GM12878 (cell line): ENCODE measurements around the gene STXBP2. TPM values are rescaled to one million over a fixed set of nuclear protein-coding genes. Genes with fewer than 3 reads are reported as not detected.

ENCODE experiments used
- ATAC-seq: fragments of 200-7000 bp; cut with Tn5 transposase; 3 replicates; pipeline ENCODE4 v1.9.1; 2020; ENCODE audit warnings: mild to moderate bottlenecking, moderate library complexity
- BruUV-seq: library from RNA; stranded (reverse); fragments of 400-500 nt; replicated peaks from 2 replicates; lab custom pipeline; 2021; lab: Mats Ljungman, UMichigan
- CTCF ChIA-PET: fragments of 300-600 bp; sonication (Branson Sonifier 250); formaldehyde crosslinking; extraction: SDS; loops from one replicate; lab custom pipeline; 2021; ENCODE audit warnings: inconsistent platforms; lab: Yijun Ruan, JAX
- POLR2A ChIA-PET: fragments of 350-600 bp; formaldehyde crosslinking; extraction: SDS; loops from one replicate; lab custom pipeline; 2021; ENCODE audit warnings: inconsistent platforms; lab: Charles Lee
- RAD21 ChIA-PET: fragments of 300-600 bp; sonication (Branson Sonifier 250); formaldehyde crosslinking; loops from one replicate; lab custom pipeline; 2023; ENCODE audit warnings: antibody characterized with exemption; ENCODE audit not compliant: unreplicated experiment; lab: Charles Lee
- SMC1A ChIA-PET: fragments of 300-600 bp; sonication (Branson Sonifier 250); formaldehyde crosslinking; loops from one replicate; lab custom pipeline; 2023; ENCODE audit not compliant: unreplicated experiment, uncharacterized antibody; lab: Charles Lee
- DNase-seq: peaks from one replicate; pipeline ENCODE4 v3.0.0-alpha.2; 2011; ENCODE audit warnings: low read depth, low spot score
- FAIRE-seq: peaks from 3 replicates; lab custom pipeline; 2011; peaks lifted over from hg19 to GRCh38; lab: Jason Lieb, UNC
- H2AFZ ChIP-seq: 2 replicates; pipeline ENCODE4 v1.6.0; 2011; ENCODE audit warnings: low read depth, low read length, control low read depth; ENCODE audit not compliant: control insufficient read depth
- H3K27ac ChIP-seq: 2 replicates; pipeline ENCODE4 v1.5.1; 2011; ENCODE audit warnings: control low read depth; ENCODE audit not compliant: control insufficient read depth, insufficient read depth
- H3K27me3 ChIP-seq, 2 experiments: replicated peaks in 1 of 2; 2 replicates each; pipeline versions ENCODE4 v1.6.0 to v1.6.1; 2011; ENCODE audit warnings: low read length in 1 of 2; ENCODE audit not compliant: control insufficient read depth in 2 of 2, insufficient read depth in 2 of 2
- H3K36me3 ChIP-seq, 2 experiments: 2 replicates each; pipeline ENCODE4 v1.5.1; 2011; ENCODE audit warnings: low read length in 1 of 2; ENCODE audit not compliant: control insufficient read depth in 2 of 2, insufficient read depth in 2 of 2
- H3K4me1 ChIP-seq: 2 replicates; pipeline ENCODE4 v1.6.1; 2011; ENCODE audit warnings: mild to moderate bottlenecking, low read length, moderate library complexity, mixed read lengths; ENCODE audit not compliant: control insufficient read depth, insufficient read depth
- H3K4me2 ChIP-seq: 2 replicates; pipeline ENCODE4 v1.6.0; 2011; ENCODE audit warnings: control low read depth; ENCODE audit not compliant: control insufficient read depth, insufficient read depth
- H3K4me3 ChIP-seq: fragments of 200-600 bp; sonication (generic); 2 replicates; pipeline ENCODE4 v1.5.1; 2016
- H3K79me2 ChIP-seq: 2 replicates; pipeline ENCODE4 v1.6.0; 2011; ENCODE audit warnings: low read length; ENCODE audit not compliant: control insufficient read depth, insufficient read depth
- H3K9ac ChIP-seq: 2 replicates; pipeline ENCODE4 v1.8.0; 2011; ENCODE audit warnings: low read length, control low read depth, mixed read lengths; ENCODE audit not compliant: control insufficient read depth, insufficient read depth
- H3K9me3 ChIP-seq: replicated peaks from 3 replicates; pipeline ENCODE4 v1.5.1; 2011; ENCODE audit warnings: mild to moderate bottlenecking, low read length; ENCODE audit not compliant: control insufficient read depth, insufficient read depth
- H4K20me1 ChIP-seq: 2 replicates; pipeline ENCODE4 v1.6.0; 2011; ENCODE audit not compliant: control insufficient read depth, insufficient read depth
- FOS ChIP-seq: IDR thresholded peaks from 3 replicates; pipeline ENCODE4 v1.6.1; 2011; ENCODE audit warnings: borderline replicate concordance; ENCODE audit not compliant: insufficient read length; ENCODE audit errors: extremely low read depth
- JUNB ChIP-seq: IDR thresholded peaks from 2 replicates; pipeline ENCODE4 v1.6.1; 2016; ENCODE audit warnings: antibody characterized with exemption, mild to moderate bottlenecking
- RAD21 ChIP-seq: IDR thresholded peaks from 2 replicates; pipeline ENCODE4 v1.6.1; 2011; ENCODE audit warnings: mild to moderate bottlenecking, low read depth, low read length, moderate library complexity; ENCODE audit not compliant: insufficient read depth
- WGBS: methylation state at CpG from one replicate; pipeline ENCODE4 v1.1.6; 2016; ENCODE audit warnings: low lambda C conversion rate; ENCODE audit not compliant: insufficient replicate concordance, insufficient coverage; ENCODE audit errors: missing lambda C conversion rate; 5-methylcytosine and 5-hydroxymethylcytosine counted together
- in situ Hi-C: fragments of 300-500 bp; cut with MboI; formaldehyde crosslinking; loops from 9 replicates; pipeline ENCODE4 v1.14.3; 2018; ENCODE audit warnings: mixed read lengths
- intact Hi-C: fragments of 100-400 bp; cut with micrococcal nuclease; formaldehyde crosslinking; loops from one replicate; pipeline ENCODE4 v1.14.2; 2022; ENCODE audit not compliant: unreplicated experiment
- polyA plus RNA-seq, 11 experiments: library from polyadenylated mRNA; depleted of rRNA in 4 of 11; unstranded in 6 of 11; stranded (reverse) in 5 of 11; fragments of >200 nt; fragmentation: Nextera tagmentation in 4 of 11; fragmentation: Illumina TruSeq in 1 of 11; extraction: Ambion mirVana in 4 of 11; extraction: Trizol in 1 of 11; gene quantifications; 1 replicate in 1 of 11; 2 replicates in 10 of 11; pipeline versions ENCODE4 v1.2.1 to v1.2.3, GENCODE V29; 2011 to 2016; ENCODE audit warnings: inconsistent platforms in 2 of 11, missing spikeins in 2 of 11, low read depth in 1 of 11
- total RNA-seq, 4 experiments: library from RNA; depleted of rRNA in 3 of 4; stranded (reverse); fragments of >200 nt in 3 of 4; fragmentation: Illumina TruSeq in 1 of 4; extraction: Trizol in 1 of 4; gene quantifications; 2 replicates each; pipeline versions ENCODE4 v1.2.1 to v1.2.3, GENCODE V29; 2013 to 2021
- TF ChIP-seq, protein P1 (sequence below): fragments of 450-650 bp; IDR thresholded peaks from 2 replicates; pipeline ENCODE4 v1.6.1; 2017; ENCODE audit warnings: borderline replicate concordance
- TF ChIP-seq, protein P2 (sequence below): fragments of 450-650 bp; IDR thresholded peaks from 2 replicates; pipeline ENCODE4 v1.6.1; 2017; ENCODE audit warnings: mild to moderate bottlenecking
- TF ChIP-seq, protein P3 (sequence below): fragments of 450-650 bp; IDR thresholded peaks from 2 replicates; pipeline ENCODE4 v1.6.1; 2016; ENCODE audit warnings: mild to moderate bottlenecking
- TF ChIP-seq, protein P4 (sequence below): IDR thresholded peaks from 2 replicates; pipeline ENCODE4 v1.6.1; 2011; ENCODE audit warnings: mild to moderate bottlenecking, low read depth, low read length, moderate library complexity; ENCODE audit not compliant: insufficient replicate concordance

The STXBP2 gene
- total and polyA plus RNA-seq, 10 of the 15 experiments (the other 5 are each of a cell fraction or from before 2014, with no cell fraction given): 2.6 to 111 (median 61.4) TPM

DNA sequence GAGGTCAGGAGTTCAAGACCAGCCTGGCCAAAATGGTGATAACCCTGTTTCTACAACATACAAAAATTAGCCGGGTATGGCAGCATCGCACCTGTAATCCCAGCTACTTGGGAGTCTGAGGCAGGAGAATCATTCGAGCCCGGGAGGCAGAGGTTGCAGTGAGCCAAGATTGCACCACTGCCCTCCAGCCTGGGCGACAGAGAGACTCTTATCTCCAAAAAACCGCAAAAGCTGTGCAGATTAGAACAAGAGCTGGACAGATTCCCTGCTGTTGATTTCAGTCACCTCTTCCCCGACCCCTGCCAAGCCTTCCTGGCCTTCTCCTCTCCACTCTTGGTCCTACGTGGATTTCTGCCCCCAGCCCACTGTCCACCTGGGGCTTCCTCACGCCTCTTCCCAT, 33.0 kb upstream of the STXBP2 start:
- SMC1A ChIA-PET: interaction anchor here (0.8 to 1.3 kb wide), 2 partner anchors 14 to 36 kb away, joined by 3 read pairs; no protein-coding TSS in a partner anchor
- RAD21 ChIA-PET: no interaction called here
- H2AFZ ChIP-seq: no peak overlapping the region
- CTCF ChIA-PET: no interaction called here
- FAIRE-seq: no peak
- H3K27me3 ChIP-seq: no peaks in the 10 kb centered on the region
- DNase-seq: no peak
- in situ Hi-C loops: no loop called here
- 60% methylated on average over 9 of the region's 9 CpGs for WGBS
- no peak overlapping the region for H3K27ac ChIP-seq
- H3K9me3 ChIP-seq: no peaks in the 10 kb centered on the region
- ATAC-seq: no peak
- POLR2A ChIA-PET: no interaction called here
- H3K9ac ChIP-seq: no peak overlapping the region
- no peak overlapping the region for H3K4me2 ChIP-seq
- H3K79me2 ChIP-seq: no peaks in the 10 kb centered on the region
- TF ChIP-seq, protein P1, sequence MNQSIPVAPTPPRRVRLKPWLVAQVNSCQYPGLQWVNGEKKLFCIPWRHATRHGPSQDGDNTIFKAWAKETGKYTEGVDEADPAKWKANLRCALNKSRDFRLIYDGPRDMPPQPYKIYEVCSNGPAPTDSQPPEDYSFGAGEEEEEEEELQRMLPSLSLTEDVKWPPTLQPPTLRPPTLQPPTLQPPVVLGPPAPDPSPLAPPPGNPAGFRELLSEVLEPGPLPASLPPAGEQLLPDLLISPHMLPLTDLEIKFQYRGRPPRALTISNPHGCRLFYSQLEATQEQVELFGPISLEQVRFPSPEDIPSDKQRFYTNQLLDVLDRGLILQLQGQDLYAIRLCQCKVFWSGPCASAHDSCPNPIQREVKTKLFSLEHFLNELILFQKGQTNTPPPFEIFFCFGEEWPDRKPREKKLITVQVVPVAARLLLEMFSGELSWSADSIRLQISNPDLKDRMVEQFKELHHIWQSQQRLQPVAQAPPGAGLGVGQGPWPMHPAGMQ: no peak
- no TSS peak for BruUV-seq
- no peaks in the 10 kb centered on the region for H4K20me1 ChIP-seq
- H3K4me1 ChIP-seq: no peaks in the 10 kb centered on the region
- intact Hi-C loops: no loop called here
- no peaks in the 10 kb centered on the region for H3K36me3 ChIP-seq
- no peak overlapping the region for H3K4me3 ChIP-seq

DNA sequence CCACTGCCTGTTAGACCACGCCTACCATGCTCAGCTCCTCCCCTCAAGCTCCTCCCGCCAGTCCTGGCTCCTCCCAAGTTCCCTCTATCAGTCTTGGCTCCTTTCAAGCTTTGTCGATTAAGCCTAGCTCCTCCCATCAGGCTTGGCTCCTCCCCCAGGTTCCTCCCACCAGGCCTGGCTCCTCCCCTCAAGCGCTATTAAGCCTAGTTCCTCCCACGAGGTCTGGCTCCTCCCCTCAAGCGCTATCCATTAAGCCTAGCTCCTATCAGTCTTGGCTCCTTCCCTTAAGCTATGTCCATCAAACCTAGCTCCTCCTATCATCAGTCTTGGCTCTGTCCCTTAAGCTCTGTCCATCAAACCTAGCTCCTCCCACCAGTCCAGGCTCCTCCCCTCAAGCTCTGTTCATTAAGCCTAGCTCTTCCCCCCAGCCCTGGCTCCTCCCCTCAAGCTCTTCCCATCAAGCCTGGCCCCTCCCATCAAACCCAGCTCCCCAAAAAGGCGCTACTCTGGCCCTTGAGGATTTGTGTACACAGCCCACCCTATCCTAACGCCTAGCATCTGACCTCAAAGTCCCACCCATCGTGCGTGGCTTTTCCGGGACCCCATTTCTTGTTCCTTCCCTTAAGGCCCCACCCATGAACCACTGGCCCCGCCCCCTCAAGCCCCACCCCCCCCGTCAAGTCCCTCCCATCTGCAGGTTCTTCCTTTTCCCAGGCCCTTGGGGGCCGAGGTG, 31.3 kb upstream of the STXBP2 start:
- ATAC-seq: peak; percentile 77
- H3K4me1 ChIP-seq: no peaks in the 10 kb centered on the region
- H4K20me1 ChIP-seq: no peaks in the 10 kb centered on the region
- intact Hi-C loops: no loop called here
- POLR2A ChIA-PET: interaction anchor here (0.5 to 1.3 kb wide), 3 partner anchors 9 to 468 kb away, joined by 3 to 4 read pairs (median 3); no protein-coding TSS in a partner anchor
- H3K27me3 ChIP-seq: no peaks in the 10 kb centered on the region
- SMC1A ChIA-PET: interaction anchor here (0.8 to 1.1 kb wide), 2 partner anchors 9 to 38 kb away, joined by 3 read pairs; no protein-coding TSS in a partner anchor
- no peak overlapping the region for H3K9ac ChIP-seq
- no peaks in the 10 kb centered on the region for H3K36me3 ChIP-seq
- no peak overlapping the region; the same call in 1 of the 2 replicates for H2AFZ ChIP-seq
- BruUV-seq: no TSS peak
- H3K79me2 ChIP-seq: no peaks in the 10 kb centered on the region
- H3K4me2 ChIP-seq: no peak overlapping the region
- peak; percentile 76 for FAIRE-seq
- CTCF ChIA-PET: interaction anchor here (0.6 to 1.1 kb wide), 2 partner anchors 14 to 632 kb away, joined by 3 to 4 read pairs; no protein-coding TSS in a partner anchor
- DNase-seq: peak; percentile 9
- no peak overlapping the region for H3K27ac ChIP-seq
- RAD21 ChIA-PET: interaction anchor here (0.5 to 1.0 kb wide), 3 partner anchors 23 to 37 kb away, joined by 3 to 5 read pairs (median 4); partner anchors contain the start of gene PET100
- no peaks in the 10 kb centered on the region for H3K9me3 ChIP-seq
- TF ChIP-seq JUNB (no peak), FOS (no peak), RAD21 (no peak)
- TF ChIP-seq, protein P2, sequence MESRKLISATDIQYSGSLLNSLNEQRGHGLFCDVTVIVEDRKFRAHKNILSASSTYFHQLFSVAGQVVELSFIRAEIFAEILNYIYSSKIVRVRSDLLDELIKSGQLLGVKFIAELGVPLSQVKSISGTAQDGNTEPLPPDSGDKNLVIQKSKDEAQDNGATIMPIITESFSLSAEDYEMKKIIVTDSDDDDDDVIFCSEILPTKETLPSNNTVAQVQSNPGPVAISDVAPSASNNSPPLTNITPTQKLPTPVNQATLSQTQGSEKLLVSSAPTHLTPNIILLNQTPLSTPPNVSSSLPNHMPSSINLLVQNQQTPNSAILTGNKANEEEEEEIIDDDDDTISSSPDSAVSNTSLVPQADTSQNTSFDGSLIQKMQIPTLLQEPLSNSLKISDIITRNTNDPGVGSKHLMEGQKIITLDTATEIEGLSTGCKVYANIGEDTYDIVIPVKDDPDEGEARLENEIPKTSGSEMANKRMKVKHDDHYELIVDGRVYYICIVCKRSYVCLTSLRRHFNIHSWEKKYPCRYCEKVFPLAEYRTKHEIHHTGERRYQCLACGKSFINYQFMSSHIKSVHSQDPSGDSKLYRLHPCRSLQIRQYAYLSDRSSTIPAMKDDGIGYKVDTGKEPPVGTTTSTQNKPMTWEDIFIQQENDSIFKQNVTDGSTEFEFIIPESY: peak; percentile 78; the same call in 1 of the 2 replicates
- TF ChIP-seq, protein P3, sequence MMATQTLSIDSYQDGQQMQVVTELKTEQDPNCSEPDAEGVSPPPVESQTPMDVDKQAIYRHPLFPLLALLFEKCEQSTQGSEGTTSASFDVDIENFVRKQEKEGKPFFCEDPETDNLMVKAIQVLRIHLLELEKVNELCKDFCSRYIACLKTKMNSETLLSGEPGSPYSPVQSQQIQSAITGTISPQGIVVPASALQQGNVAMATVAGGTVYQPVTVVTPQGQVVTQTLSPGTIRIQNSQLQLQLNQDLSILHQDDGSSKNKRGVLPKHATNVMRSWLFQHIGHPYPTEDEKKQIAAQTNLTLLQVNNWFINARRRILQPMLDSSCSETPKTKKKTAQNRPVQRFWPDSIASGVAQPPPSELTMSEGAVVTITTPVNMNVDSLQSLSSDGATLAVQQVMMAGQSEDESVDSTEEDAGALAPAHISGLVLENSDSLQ: peak; percentile 96
- TF ChIP-seq, protein P4, sequence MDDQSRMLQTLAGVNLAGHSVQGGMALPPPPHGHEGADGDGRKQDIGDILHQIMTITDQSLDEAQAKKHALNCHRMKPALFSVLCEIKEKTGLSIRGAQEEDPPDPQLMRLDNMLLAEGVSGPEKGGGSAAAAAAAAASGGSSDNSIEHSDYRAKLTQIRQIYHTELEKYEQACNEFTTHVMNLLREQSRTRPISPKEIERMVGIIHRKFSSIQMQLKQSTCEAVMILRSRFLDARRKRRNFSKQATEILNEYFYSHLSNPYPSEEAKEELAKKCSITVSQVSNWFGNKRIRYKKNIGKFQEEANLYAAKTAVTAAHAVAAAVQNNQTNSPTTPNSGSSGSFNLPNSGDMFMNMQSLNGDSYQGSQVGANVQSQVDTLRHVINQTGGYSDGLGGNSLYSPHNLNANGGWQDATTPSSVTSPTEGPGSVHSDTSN: peak; percentile 82
- TF ChIP-seq, all 136 proteins: peak for 3
- no peak overlapping the region for H3K4me3 ChIP-seq
- 50% methylated on average over 12 of the region's 14 CpGs for WGBS
- in situ Hi-C loops: no loop called here
